HG03064 (cell line): ENCODE measurements around the gene DLX4.

Experiments used
- ATAC-seq: cut with Tn5 transposase; IDR thresholded peaks from one replicate; pipeline ENCODE4 v1.9.1; 2021; ENCODE audit warnings: low read depth; ENCODE audit not compliant: unreplicated experiment

DLX4 gene

GRCh38 chr17:49969134-49969759, at the start of gene DLX4:
TSS of gene DLX4 (plus strand) at chr17:49969190. CDS start at chr17:49969469, 279 bp downstream.
- no peak for ATAC-seq

- ATAC-seq: no peak
These were observed 48.8 kb upstream of the DLX4 start for GRCh38 chr17:49920030-49920769.

GRCh38 chr17:49922095-49922494, 46.9 kb upstream of the DLX4 start:
- ATAC-seq: no peak

GRCh38 chr17:49924116-49924515, 44.9 kb upstream of the DLX4 start:
- no peak for ATAC-seq

- ATAC-seq: no peak
These were observed 44.4 kb upstream of the DLX4 start for GRCh38 chr17:49924589-49924988.

GRCh38 chr17:49925921-49926320, 43.1 kb upstream of the DLX4 start:
- ATAC-seq: no peak

GRCh38 chr17:49926886-49927285, 42.1 kb upstream of the DLX4 start:
- ATAC-seq: no peak

GRCh38 chr17:49928126-49928800, 40.7 kb upstream of the DLX4 start:
- ATAC-seq: no peak

GRCh38 chr17:49928837-49929475, 40.0 kb upstream of the DLX4 start:
- ATAC-seq: no peak

- ATAC-seq: no peak
These were observed 38.1 kb upstream of the DLX4 start for GRCh38 chr17:49930880-49931279.

GRCh38 chr17:49931416-49932137, 37.4 kb upstream of the DLX4 start:
- ATAC-seq: no peak

- no peak for ATAC-seq
These were observed 36.8 kb upstream of the DLX4 start for GRCh38 chr17:49932138-49932723.

GRCh38 chr17:49932901-49933300, 36.1 kb upstream of the DLX4 start:
- ATAC-seq: no peak

GRCh38 chr17:49935526-49936210, 33.3 kb upstream of the DLX4 start:
- ATAC-seq: no peak

GRCh38 chr17:49936386-49936785, 32.6 kb upstream of the DLX4 start:
- ATAC-seq: no peak

GRCh38 chr17:49939318-49939717, 29.7 kb upstream of the DLX4 start:
- no peak for ATAC-seq

- no peak for ATAC-seq
These were observed 27.6 kb upstream of the DLX4 start for GRCh38 chr17:49941427-49941826.

- no peak for ATAC-seq
These were observed 26.0 kb upstream of the DLX4 start for GRCh38 chr17:49942947-49943346.

GRCh38 chr17:49944273-49944870, 24.6 kb upstream of the DLX4 start:
- no peak for ATAC-seq
